ENCODE measurements around the gene C4A. TPM values are rescaled to one million over a fixed set of nuclear protein-coding genes. Genes with fewer than 3 reads are reported as not detected.

Gene C4A
- total and polyA plus RNA-seq, 2 of the 13 experiments (the other 11 are each of a cell fraction or from before 2014, with no cell fraction given): 165 to 478 TPM

DNA sequence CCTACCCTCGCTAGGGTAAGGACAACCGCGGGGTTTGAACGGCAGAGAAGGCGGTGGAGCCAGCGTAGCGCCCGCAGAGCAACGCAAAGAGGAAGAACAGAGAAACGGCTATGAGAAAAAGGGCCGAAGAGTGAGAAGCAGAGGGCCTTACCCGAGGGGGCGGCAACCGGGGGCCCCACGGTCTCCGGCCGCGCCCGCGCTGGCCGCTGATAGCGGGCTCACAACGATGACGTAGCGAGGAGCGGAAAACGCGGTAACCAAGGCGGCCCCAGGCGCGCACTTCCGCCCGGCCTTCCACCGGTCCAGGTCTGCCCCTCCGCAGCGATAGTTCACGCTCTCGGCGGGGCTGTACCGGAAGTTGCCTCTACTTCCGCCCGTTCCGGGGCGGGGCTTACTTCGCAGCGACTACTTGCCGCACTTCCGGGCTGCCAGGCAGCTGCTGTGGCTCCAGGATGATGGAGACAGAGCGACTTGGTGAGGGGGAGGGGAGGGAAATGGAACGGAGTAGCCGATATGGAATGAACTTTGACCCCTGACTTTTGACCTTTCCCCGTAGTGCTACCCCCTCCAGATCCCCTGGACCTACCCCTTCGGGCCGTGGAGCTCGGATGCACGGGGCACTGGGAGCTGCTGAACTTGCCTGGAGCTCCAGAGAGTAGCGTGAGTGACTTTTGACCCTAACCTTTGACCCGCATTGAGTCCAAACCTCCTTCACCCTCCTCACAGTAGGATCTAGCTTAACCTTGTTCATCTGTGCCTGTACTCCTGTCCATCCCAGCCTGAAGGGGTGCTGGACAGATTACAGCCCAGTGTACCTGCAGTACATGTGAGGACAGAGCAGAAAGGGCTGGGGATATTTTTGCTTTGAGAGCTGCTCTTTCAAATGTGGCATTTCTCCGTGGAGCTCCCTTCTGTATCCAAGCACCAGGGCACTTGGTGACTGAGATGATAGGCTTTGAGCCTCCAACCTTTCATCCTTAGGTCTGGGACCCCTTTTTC lies 22.8 kb upstream of the C4A start, which contains the start of the genes NELFE and SKIC2 (continued):
- TF ChIP-seq FUBP1 (CRISPR knock-in tag; IDR thresholded peaks at IDR 0.05; ENCODE audit: borderline replicate concordance) (no peak), PITX1 (CRISPR knock-in tag; IDR thresholded peaks at IDR 0.05) (peak; percentile 89; the same call in 1 of the 2 replicates), ADNP (CRISPR knock-in tag; IDR thresholded peaks at IDR 0.05) (no peak), ZSCAN21 (CRISPR knock-in tag; IDR thresholded peaks at IDR 0.05; ENCODE audit: borderline replicate concordance) (0 out of 2 replicates have a peak, but pooled peaks have one; percentile 77), NR1H2 (CRISPR knock-in tag; IDR thresholded peaks at IDR 0.05; ENCODE audit: borderline replicate concordance, low read depth) (0 out of 2 replicates have a peak, but pooled peaks have one; percentile 10), ZSCAN20 (CRISPR knock-in tag; IDR thresholded peaks at IDR 0.05; ENCODE audit: borderline replicate concordance) (peak; percentile 66; the same call in 1 of the 2 replicates), ZNF883 (CRISPR knock-in tag; IDR thresholded peaks at IDR 0.05; ENCODE audit: not compliant biosample characterization) (peak; percentile 54), JUND (CRISPR knock-in tag; IDR thresholded peaks at IDR 0.05) (peak; percentile 37; the same call in 1 of the 2 replicates), RELA (CRISPR knock-in tag; IDR thresholded peaks at IDR 0.05) (peak; percentile 96; the same call in 1 of the 2 replicates), ZNF720 (CRISPR knock-in tag; IDR thresholded peaks at IDR 0.05) (no peak), ZNF256 (CRISPR knock-in tag; conservative IDR thresholded peaks at IDR 0.05) (peak; percentile 80), NPAS2 (CRISPR knock-in tag; IDR thresholded peaks at IDR 0.05; ENCODE audit: borderline replicate concordance) (no peak), ZNF746 (CRISPR knock-in tag; IDR thresholded peaks at IDR 0.05) (peak; percentile 67; the same call in 1 of the 2 replicates), ONECUT2 (CRISPR knock-in tag; IDR thresholded peaks at IDR 0.05) (peak; percentile 57), ZNF510 (CRISPR knock-in tag; IDR thresholded peaks at IDR 0.05; ENCODE audit: low read depth) (peak; percentile 38; the same call in 1 of the 2 replicates), RFX5 (IDR thresholded peaks at IDR 0.05; ENCODE audit: low read depth, low read length) (peak; percentile 69), ZNF335 (CRISPR knock-in tag; IDR thresholded peaks at IDR 0.05) (peak; percentile 96), NFE2L2 (IDR thresholded peaks at IDR 0.05; ENCODE audit: low read length) (no peak), ZUFSP (CRISPR knock-in tag; IDR thresholded peaks at IDR 0.05; ENCODE audit: borderline replicate concordance) (no peak), ZMYM3 (CRISPR knock-in tag; IDR thresholded peaks at IDR 0.05) (no peak), NR2F6 (IDR thresholded peaks at IDR 0.05) (peak; percentile 100), NR2F6 (CRISPR knock-in tag; IDR thresholded peaks at IDR 0.05) (peak; percentile 98)
- TF ChIP-seq, protein P1, sequence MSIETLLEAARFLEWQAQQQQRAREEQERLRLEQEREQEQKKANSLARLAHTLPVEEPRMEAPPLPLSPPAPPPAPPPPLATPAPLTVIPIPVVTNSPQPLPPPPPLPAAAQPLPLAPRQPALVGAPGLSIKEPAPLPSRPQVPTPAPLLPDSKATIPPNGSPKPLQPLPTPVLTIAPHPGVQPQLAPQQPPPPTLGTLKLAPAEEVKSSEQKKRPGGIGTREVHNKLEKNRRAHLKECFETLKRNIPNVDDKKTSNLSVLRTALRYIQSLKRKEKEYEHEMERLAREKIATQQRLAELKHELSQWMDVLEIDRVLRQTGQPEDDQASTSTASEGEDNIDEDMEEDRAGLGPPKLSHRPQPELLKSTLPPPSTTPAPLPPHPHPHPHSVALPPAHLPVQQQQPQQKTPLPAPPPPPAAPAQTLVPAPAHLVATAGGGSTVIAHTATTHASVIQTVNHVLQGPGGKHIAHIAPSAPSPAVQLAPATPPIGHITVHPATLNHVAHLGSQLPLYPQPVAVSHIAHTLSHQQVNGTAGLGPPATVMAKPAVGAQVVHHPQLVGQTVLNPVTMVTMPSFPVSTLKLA (IDR thresholded peaks at IDR 0.05): peak; percentile 75
- TF ChIP-seq, protein P2, sequence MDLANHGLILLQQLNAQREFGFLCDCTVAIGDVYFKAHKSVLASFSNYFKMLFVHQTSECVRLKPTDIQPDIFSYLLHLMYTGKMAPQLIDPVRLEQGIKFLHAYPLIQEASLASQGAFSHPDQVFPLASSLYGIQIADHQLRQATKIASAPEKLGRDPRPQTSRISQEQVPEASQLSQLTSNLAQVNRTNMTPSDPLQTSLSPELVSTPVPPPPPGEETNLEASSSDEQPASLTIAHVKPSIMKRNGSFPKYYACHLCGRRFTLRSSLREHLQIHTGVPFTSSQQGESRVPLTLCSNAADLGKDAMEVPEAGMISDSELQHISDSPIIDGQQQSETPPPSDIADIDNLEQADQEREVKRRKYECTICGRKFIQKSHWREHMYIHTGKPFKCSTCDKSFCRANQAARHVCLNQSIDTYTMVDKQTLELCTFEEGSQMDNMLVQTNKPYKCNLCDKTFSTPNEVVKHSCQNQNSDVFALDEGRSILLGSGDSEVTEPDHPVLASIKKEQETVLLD (CRISPR knock-in tag; IDR thresholded peaks at IDR 0.05; ENCODE audit: low read depth): peak; percentile 90

Measured in HepG2 (cell line).